ENCODE data around the gene CDH8.
A peak's percentile ranks its signal among the peaks of the same experiment; 100 is the strongest.

Gene CDH8, protein sequence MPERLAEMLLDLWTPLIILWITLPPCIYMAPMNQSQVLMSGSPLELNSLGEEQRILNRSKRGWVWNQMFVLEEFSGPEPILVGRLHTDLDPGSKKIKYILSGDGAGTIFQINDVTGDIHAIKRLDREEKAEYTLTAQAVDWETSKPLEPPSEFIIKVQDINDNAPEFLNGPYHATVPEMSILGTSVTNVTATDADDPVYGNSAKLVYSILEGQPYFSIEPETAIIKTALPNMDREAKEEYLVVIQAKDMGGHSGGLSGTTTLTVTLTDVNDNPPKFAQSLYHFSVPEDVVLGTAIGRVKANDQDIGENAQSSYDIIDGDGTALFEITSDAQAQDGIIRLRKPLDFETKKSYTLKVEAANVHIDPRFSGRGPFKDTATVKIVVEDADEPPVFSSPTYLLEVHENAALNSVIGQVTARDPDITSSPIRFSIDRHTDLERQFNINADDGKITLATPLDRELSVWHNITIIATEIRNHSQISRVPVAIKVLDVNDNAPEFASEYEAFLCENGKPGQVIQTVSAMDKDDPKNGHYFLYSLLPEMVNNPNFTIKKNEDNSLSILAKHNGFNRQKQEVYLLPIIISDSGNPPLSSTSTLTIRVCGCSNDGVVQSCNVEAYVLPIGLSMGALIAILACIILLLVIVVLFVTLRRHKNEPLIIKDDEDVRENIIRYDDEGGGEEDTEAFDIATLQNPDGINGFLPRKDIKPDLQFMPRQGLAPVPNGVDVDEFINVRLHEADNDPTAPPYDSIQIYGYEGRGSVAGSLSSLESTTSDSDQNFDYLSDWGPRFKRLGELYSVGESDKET

DNA sequence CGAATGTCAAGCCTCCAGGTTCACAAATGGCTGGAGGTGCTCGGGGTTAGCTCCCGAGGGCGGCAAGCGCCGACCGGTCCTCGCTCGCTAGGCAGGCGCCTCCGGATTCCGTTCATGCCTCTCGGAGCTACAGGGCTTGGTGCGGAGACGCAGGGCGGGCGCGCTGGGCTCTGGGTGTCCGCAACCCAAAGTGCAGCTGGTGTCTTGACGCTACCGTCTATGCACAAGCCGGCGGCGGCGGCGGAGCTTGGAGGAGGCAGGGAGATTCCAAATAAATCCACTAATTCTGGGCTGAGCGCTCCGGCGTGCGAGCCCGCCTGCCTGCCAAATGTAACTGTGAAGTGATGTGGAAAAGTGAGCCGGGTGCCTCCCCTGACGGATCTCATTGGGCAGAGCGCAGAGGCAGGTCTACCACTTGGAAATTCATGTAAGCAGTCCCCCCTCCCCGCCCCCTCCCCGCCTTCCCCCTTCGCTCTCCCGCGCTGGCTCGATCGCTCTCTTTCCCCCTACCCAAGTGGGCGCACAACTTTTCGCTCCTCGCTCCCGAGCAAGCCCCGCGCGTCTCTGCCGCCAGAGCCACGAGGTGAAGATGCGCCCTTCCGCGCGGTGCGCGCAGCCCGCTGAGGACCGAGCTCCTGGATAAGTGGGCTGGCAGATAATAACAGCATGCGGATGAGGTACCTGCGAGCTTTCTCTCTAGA lies at the start of gene CDH8:
CDH8 (minus strand) TSS at position 338 of the 701 bp plus-strand sequence. CDS start 15,035 bp downstream, outside the sequence.
- DNase-seq: no peak

DNA sequence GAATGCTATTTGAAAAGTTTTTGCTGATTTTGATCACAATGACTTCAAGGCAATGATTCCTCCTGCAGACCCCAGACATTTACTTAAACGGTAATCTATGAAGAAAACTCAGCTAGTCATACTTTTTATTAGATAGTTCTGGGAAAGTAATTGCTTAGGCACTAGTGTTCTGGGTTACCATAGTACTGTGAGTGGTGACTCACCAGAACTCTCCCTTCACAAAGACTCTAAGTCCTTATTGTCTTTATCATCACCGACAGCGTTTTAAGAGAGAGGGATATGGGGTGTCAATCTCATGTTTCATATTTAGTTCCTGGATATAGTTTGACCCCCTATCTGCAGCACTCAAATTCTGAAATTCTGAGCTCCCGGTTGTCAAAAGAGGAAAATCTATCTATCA lies 43.0 kb upstream of the CDH8 start:
- DNase-seq: no peak

DNA sequence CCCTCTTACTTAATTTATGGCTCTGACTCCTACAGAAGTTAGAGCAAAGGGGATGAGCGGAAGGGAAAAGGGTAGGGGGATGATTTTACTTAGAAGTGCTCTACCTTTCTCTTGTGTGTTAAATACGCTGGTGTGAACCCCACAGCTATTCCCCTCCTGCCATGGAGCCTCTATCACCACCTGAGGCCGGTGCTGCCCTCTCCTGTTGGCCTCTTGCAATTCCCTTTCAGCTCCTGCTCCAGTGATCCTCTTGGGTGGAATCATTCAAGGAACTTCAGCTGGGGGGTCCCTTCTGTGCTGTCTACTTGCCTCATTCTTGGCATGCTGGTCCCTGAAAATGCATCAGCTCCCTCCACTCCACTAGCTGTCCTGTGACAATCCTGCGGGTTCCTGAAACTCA lies 41.8 kb upstream of the CDH8 start:
- DNase-seq: peak; percentile 10

DNA sequence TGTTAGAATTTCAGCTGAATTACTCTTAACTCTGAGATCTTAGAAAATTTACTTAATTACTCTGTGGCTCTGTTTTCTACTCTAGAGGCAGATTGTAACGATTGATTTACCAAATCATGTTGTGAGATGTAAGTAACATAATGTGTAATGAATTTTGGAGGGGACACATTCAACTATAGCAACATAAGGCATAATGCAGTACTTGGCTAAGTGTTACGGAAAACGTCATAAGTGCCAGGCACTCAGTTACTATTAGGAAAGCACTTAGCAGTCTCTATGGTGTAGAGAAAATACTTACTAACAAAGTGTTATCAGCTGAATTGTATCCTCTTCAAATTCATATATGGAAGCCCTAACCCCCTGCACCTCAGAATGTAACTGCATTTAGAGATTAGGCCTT lies 40.6 kb upstream of the CDH8 start:
- no peak for DNase-seq

DNA sequence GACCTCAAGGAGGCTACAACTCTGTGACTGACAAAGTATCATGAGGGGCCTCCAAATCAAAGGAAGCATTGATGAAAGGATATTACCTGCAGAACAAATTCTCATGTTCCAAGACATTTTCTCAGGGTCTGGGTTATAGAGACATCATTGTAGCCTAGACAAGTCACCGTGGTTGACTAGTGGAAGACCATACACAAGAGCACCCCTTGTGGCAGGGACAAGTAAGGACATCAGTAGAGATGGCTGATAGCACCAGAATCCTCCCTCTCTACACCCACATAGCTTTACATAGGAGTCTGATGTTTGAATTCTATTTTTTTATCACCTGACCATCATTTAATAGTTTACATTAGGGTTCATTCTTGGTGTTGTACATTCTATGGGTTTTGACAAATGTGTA lies 32.5 kb upstream of the CDH8 start:
- DNase-seq: no peak

DNA sequence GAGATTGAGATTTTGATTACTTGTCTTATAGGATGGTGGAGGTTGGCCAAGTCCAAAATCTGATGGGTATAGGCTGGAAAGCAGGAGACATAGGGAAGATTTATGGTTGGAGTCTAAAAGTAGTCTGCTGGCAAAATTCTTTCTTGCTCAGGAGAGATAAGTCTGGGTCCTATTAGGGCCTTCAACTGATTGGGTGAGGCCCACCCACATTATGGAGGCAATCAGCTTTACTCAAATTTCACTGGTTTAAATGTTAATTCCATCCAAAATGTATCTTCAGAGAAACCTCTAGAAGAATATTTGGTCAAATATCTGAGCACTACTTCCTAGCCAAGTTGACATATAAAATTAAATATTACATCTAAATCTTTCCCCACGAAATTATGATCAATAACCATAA lies 31.7 kb upstream of the CDH8 start:
- no peak for DNase-seq

DNA sequence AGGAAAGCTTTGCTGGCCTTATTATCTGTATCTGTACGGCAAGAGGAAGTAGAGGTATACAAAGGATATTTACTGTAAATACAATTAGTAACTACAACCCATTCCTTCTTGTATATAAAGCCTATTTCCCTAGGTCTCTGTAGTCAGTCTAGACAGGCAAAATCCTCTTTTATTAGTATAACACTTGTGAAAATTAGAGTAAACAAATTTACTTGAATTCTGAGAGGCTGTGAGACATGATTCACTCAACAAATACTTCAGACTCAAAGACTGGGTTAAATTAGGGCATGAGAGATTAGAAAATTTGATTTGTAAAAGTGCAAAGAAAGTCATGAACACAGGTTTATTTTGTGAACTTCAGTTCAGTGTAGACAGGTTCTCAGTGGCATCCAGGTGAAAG lies 30.9 kb upstream of the CDH8 start:
- no peak for DNase-seq

DNA sequence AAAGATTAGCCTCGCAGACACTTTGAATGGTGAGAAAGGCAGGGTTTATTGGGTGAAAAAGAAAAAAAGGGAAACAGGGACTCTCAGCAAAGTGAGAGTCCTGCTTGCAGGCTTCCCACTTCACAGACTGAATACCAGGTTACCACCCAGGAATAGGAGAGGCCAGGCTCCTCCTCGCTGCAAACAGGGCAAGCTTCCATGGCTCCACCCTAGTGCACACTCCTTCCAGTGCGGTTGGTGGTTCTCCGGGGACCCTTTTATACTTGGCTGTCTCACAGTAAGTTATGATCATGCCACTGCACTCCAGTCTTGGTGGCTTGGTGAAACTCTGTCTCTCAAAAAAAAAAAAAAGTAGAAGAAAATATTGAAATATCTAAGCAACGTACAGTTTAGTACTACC lies 30.5 kb upstream of the CDH8 start:
- no peak for DNase-seq

DNA sequence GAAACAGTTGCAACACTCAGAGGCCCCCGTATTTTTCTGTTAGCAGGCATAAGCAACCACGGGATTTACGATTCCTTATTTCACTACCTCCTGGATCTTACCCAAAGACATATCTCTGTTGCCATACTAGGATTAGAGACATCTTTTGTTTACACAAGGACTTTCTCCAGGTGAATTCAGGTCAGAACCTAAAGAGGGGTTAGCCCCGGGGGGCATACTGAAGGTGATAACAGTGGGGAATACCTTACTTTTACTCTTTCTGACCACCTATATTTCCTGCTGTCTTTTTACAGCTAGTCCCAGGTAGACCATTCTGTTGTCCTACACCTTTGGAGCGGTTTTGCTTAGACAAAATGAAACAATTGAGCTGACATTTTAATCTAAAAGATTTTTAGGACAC lies 27.9 kb upstream of the CDH8 start:
- no peak for DNase-seq

DNA sequence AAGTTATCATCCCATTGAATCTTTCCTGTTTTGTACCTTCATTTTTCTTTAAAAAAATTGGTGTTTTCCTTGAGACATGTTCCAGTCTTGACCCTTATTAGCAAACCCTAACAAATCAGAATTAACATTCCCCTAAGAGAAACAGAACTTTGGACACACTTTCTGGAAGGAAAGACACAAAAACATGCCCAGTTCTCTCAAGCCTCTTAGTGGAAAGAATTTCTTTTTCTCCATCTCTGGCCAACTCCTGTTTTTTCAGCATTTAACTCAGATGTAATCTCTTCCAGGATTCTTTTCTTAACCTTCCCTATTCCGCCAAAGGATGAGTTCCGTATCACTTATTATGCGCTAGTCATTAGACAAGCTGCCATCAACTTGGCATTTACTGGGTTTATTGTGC lies 23.9 kb upstream of the CDH8 start:
- no peak for DNase-seq

DNA sequence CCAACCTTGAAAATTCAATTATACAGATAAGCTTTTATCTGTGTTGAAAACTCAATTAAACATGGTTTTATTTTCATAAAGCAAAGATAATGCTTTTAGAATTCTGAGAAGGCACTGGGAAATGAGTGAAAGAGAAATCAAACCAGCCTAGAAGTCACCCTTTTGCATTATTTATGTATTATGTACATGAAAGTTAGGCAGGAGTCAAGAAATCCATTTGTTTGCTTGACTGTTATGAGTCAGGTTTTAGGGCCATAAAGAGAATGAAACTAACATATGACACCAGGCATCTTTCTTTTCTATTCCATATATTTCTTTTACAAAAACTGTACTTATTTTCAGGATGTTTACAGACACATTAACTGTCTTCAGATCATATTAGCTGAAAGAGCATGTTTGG lies 23.3 kb upstream of the CDH8 start:
- DNase-seq: no peak

DNA sequence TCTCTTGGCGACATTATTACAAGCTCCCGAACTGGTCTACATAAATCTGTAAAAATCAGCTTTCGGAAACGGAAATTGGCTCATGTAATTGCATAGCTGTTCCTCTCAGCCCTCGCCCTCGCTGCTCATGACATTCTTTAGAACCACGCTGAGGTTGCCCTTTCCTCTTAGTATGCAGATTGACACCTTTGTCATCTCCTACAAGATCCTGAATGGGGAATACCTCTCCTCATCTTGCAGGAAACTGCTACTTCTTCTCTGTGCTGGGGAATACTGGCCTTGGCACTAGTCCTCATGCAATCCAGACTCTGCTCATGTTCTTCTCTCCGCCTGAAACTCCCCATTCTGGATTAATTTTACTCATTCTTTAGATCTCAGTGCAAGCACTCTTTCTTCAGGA lies 22.2 kb upstream of the CDH8 start:
- DNase-seq: no peak

DNA sequence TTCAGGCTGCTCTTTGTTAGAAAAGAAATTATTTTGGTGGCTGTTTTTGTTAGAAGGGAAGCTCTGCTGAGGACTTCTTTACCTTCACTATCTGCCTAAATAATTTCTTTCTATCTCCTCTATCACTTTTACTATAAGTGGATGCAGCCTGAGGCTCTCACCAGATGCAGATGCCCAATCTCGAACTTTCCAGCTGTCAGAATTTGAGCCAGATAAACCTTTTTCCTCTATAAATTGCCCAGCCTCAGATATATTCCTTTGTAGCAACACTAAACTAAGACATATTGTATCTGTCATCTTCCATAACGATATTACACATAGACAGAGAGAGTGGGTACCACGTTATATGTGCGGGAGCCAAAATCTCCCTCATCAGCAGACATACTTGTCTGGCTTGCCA lies 15.7 kb upstream of the CDH8 start:
- no peak for DNase-seq

DNA sequence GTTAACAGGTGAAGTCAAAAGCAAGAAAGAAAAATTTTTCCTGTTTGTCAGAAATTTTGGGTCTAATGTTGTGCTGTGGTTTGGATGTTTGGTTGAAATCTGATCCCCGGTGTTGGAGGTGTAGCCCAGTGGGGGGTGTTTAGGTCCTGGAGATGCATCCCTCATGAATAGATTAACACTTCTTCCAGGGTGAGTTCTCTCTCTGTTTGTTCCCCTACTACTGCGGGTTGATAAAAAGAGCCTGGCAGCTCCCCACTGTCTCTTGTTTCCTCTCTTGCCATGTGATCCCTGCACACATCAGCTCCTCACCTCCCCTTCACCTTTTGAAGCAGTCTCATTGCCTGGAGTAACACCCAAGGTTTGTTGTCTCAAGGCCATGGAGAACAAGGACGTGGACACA lies 14.6 kb upstream of the CDH8 start:
- no peak for DNase-seq

DNA sequence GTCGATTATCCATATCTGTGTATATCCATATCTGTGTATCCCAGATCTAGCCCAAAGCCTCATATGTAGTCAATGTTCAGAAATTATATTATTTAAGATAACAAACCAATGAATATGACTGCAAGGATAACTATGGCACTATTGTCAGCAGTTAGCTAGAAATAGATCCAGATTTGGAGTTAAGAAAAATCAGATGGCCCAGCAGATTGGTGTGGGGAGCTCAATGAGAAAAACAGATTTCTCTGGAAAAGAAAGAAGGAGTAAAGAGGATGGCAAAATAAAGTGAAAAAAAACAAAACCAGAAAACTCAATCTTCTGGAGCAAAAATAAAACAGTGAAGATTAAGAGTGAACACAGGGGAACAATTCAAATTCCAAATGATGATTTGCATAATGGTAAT lies 10.6 kb upstream of the CDH8 start:
- DNase-seq: no peak

DNA sequence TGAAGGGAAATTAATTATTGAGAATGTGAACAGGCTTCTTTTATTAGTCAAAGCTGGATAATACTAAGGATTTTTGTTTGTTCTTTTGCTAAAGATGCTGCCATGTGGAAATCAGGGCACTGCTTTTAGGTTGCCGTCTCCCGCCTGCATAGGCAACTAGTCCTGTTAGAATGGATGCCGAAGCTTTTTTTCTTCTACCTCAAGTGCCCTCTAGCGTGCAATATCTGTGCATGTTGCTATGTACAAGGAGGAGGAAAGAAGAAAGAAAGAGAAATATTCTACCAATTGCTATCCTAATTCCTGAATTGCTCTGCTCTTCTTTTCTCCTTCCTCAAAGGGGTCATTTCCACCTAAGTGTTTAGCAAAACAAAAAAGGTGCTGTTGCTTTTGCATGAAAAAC lies 5.2 kb upstream of the CDH8 start:
- DNase-seq: peak; percentile 74

DNA sequence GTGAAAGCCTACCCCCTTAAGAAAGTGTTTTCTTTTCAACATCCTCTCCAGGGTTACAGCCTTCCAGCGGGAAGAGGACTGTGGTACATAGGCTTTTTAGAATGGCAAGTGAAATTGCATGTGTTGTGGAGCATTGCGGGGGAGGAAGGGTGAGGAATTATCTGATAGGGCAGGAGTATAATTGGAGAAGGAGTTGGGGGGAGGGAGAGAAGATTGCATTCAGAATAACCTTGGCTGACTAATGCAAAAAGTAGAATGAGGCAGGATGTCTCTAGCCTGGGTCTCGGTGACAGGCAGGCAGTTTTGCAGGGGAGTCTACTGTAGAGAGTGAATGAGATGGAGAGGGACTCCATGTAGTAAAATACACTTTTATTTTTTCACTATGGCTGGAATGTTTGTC lies 2.4 kb upstream of the CDH8 start:
- no peak for DNase-seq

DNA sequence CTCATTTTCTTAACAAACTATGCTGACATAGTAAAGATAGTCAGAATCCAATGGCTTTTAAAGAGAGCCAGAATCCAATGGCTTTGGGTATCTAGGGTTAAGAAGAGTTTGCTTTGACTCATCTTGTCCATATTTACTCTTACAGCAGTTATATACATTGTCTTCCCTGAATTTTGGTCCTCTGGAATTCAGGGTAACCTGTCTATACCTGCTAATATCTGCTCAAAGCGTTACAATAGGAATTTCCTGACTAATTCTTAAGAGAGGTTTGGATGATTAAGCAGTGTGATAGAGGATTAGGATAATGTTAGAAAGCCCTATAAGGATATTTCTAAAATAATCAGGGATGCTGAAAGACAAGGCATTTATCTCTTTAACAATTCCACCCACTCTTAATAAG lies 2.0 kb upstream of the CDH8 start:
- no peak for DNase-seq

DNA sequence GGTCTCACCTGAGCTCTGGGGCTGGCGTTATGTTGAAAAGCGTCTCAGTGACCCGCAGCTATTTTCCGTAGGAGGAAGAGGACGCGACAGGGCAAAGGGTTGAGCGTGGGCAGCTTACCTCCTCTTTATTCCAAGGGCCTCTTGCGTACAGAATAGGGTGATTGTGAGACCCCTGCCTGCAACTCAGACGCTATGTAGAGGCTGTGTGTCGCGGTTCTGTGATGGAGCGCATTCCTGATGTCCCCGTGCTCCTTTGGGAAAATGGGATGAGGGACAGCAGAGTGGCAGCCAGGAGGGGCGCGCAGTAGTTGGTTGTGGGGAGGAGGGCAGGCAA lies 531 bp upstream of the CDH8 start:
- DNase-seq: no peak

DNA sequence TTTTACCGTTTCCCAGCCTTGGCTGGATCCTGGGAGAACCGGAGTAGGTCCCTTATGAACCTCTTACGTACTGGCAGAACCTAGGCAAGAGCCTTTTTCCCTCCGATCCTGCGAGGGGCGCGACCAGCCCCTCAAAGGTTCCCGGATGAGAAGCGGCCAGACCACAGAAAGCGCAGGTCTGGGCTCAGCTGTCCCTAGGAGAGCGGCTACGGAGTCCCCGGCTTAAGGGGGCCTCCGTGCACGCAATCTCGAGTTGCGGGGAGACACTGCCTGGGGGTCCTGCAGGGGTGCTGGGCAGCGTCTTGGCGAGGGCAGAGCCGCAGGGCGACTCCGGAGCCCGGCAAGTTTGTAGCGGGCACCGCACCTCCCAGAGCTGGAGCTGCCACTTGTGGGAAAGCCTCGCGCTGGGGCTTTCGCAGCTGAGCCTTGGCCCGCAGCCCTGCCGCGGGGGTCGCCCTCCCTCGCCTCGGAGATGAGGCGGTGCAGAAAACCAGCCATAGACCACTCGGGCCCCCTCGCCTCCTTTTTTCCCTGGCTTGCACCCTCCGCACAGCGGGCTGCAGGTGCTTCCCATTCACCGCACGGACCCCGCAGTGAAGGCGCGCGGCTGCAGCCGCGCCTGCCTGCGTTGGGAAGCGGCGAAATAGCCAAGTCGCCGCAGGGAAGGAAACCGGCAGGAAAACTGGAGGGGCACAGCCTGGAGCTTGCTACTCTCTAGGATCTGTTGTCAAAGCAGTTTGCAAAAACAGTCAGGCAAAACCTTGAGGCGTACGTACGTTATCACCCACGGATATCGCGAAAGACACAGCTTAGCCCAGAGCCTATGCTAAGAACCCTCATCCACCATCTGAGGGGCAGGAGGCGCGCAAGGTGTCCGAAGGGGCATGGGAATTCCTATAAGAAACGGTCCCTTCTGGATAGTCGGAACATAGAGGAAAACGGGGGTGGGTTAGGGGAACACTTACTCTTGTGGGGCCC lies 834 bp downstream of the CDH8 start:
- DNase-seq: no peak

DNA sequence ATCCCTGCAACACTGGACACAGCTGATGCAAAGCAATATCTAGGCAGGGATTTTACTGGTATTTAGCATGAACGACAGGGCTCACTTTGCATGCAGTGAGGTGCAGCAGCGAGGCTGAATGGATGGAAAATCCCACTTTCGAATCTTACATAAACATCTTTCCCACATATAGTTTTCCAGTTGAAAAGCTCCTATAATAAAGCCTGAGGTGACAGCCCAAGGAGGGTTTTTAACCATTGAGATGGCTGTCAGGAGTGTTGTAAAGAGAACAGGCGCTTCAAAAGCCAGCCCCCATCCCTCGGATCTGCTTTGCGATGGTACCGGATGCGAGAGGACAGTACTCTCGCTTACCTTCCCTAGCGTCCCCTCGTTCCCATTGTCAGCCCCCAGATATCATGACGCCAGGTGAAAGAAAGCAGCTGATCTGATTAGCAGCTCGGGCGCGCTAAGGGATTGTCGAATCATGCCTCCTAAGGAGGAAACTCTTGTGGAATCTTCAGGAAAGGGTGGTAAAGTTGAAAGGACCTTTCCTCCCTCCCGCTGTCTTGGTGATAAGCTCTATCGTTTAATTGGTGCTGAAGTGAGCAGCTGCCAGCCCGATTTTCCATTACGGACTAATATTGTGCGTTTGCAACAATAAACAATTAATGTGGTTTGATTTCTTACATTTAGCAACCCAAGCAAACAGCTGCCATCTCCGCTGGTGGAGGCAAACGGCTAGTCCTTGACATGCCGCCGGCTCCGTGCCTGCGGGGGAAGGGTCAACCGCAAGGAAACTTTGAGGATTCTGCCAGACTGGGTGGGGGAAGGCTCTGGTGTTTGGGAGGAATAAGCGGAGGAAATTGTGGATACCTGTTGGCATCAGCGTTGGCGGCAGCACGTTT lies 1.8 kb downstream of the CDH8 start:
- no peak for DNase-seq

DNA sequence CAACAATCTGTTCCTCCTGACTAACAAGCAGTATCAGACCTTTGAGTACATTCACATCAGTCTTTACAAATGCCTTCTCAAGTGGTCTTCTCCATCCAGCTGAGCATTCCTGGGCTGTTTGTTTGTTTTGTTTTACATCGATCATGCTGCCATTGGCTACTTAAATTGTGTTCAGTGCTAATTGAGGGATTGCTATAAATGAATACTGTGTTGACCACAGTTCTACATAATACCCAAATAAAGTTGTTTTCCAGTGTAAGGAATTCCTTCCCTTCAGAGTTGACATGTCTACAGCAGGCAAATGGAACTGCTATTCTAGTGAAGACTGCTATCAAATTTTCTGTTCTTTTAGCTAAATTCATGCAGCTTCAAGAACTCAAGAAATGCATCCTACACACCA lies 3.2 kb downstream of the CDH8 start:
- DNase-seq: no peak

Data from SHP77 treated with DMSO at 0.1 percent for 48 hours (cell line).